Breast epithelium (tissue), 4 donors: ENCODE measurements around the gene MACROD2. TPM values are rescaled to one million over a fixed set of nuclear protein-coding genes. Genes with fewer than 3 reads are reported as not detected.

Experiments
- DNase-seq, 2 donors: peaks; one replicate each; pipeline ENCODE4 v3.0.0-alpha.2; 2019; ENCODE audit warnings: low spot score in 2 of 2
- H3K27ac ChIP-seq, 2 donors: fragments of 200-600 bp; sonication (generic) in 1 of 2; one replicate each; pipeline ENCODE4 v1.5.1; 2016 to 2019; ENCODE audit warnings: mild to moderate bottlenecking in 1 of 2
- H3K27me3 ChIP-seq, 2 donors: fragments of 200-600 bp; sonication (generic) in 1 of 2; one replicate each; pipeline versions ENCODE4 v1.5.1 to v1.6.0; 2017 to 2019; ENCODE audit warnings: control low read depth in 1 of 2, mild to moderate bottlenecking in 1 of 2
- H3K36me3 ChIP-seq: fragments of 200-600 bp; one replicate; pipeline ENCODE4 v1.5.1; 2019
- H3K4me1 ChIP-seq, 2 donors: fragments of 200-600 bp; sonication (generic); one replicate each; pipeline ENCODE4 v1.5.1; 2016 to 2019; ENCODE audit warnings: control low read depth in 1 of 2
- H3K4me3 ChIP-seq, 3 donors: fragments of 200-600 bp; sonication (generic); 1 replicate in 2 of 3; 2 replicates in 1 of 3; pipeline ENCODE4 v1.5.1; 2016 to 2019; ENCODE audit warnings: mild to moderate bottlenecking in 3 of 3, moderate library complexity in 2 of 3
- H3K9me3 ChIP-seq, 2 donors: fragments of 200-600 bp; sonication (generic) in 1 of 2; one replicate each; pipeline ENCODE4 v1.5.1; 2016 to 2019; ENCODE audit warnings: control low read depth in 1 of 2
- CTCF ChIP-seq, 3 donors: fragments of 450-650 bp; IDR thresholded peaks; one replicate each; pipeline ENCODE4 v1.5.1; 2016 to 2017; ENCODE audit warnings: antibody characterized with exemption in 3 of 3, mild to moderate bottlenecking in 3 of 3, moderate library complexity in 3 of 3
- POLR2A ChIP-seq: fragments of 450-650 bp; IDR thresholded peaks from one replicate; pipeline ENCODE4 v1.6.1; 2016; ENCODE audit warnings: antibody characterized with exemption, mild to moderate bottlenecking, moderate library complexity
- POLR2AphosphoS5 ChIP-seq, 3 donors: sonication (generic); formaldehyde crosslinking; IDR thresholded peaks; one replicate each; pipeline ENCODE4 v1.6.1; 2017; ENCODE audit warnings: antibody characterized with exemption in 3 of 3
- intact Hi-C: fragments of 100-400 bp; cut with DNase I; formaldehyde crosslinking; loops from one replicate; pipeline ENCODE4 v1.15.1; 2023; ENCODE audit warnings: low total_unique reads
- total RNA-seq, 3 donors: library from RNA; depleted of rRNA; stranded (reverse); fragments of >200 nt; gene quantifications; one replicate each; pipeline ENCODE4 v1.1.0, GENCODE V29; 2016

The MACROD2 gene
- total RNA-seq, 3 donors from 2014 or later, result 6.7 to 26.8 (median 8.8) TPM

DNA sequence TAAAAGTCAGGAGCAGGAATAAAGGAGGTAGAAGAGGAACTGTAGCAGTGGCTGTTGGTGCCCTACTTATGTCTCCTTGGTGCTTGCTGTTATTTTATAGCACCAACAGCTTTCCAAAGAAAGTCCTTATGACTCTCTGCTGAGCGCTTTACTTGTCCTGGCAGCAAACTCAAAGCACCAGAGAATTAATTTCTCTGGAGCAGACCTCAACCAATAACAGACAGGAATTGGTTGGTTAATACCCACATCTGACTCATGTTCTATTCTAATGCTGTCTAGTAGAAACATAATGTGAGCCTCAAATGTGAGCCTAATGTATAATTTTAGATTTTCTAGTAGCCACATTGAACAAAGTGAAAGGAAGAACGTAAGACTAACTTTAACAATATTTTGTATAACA lies 1892.1 kb downstream of the MACROD2 start:
- intact Hi-C loops, result no loop called here
- TF ChIP-seq POLR2A, result no peak
- H3K9me3 ChIP-seq, result no peaks in the 10 kb centered on the region

GRCh38 chr20:15889061-15889460 lies 1893.7 kb downstream of the MACROD2 start:
- no peaks in the 10 kb centered on the region for H3K27me3 ChIP-seq
- H3K4me1 ChIP-seq, result no peaks in the 10 kb centered on the region
- H3K9me3 ChIP-seq, result no peaks in the 10 kb centered on the region
- intact Hi-C loops, result no loop called here
- no peak for DNase-seq
- no peak overlapping the region for H3K27ac ChIP-seq
- TF ChIP-seq CTCF (IDR thresholded peaks at IDR 0.05) (no peak), POLR2AphosphoS5 (IDR thresholded peaks at IDR 0.05) (no peak), POLR2A (no peak)
- H3K4me3 ChIP-seq, result no peak overlapping the region
- H3K36me3 ChIP-seq, result no peaks in the 10 kb centered on the region

More for the DNA sequence above, 1892.1 kb downstream of the MACROD2 start:
- H3K27me3 ChIP-seq, result no peaks in the 10 kb centered on the region
- DNase-seq, result no peak
- H3K36me3 ChIP-seq, result no peaks in the 10 kb centered on the region
- H3K27ac ChIP-seq, result no peak overlapping the region
- H3K4me1 ChIP-seq, result no peaks in the 10 kb centered on the region
- H3K4me3 ChIP-seq, result no peak overlapping the region

- H3K27me3 ChIP-seq, result no peaks in the 10 kb centered on the region
- H3K4me3 ChIP-seq, result no peak overlapping the region
- intact Hi-C loops, result no loop called here
- TF ChIP-seq POLR2AphosphoS5 (IDR thresholded peaks at IDR 0.05), result no peak
- DNase-seq, result no peak
- H3K36me3 ChIP-seq, result no peaks in the 10 kb centered on the region
- H3K27ac ChIP-seq, result no peak overlapping the region
- no peaks in the 10 kb centered on the region for H3K9me3 ChIP-seq
- no peaks in the 10 kb centered on the region for H3K4me1 ChIP-seq
Observed at GRCh38 chr20:15889514-15890256, 1894.4 kb downstream of the MACROD2 start.

DNA sequence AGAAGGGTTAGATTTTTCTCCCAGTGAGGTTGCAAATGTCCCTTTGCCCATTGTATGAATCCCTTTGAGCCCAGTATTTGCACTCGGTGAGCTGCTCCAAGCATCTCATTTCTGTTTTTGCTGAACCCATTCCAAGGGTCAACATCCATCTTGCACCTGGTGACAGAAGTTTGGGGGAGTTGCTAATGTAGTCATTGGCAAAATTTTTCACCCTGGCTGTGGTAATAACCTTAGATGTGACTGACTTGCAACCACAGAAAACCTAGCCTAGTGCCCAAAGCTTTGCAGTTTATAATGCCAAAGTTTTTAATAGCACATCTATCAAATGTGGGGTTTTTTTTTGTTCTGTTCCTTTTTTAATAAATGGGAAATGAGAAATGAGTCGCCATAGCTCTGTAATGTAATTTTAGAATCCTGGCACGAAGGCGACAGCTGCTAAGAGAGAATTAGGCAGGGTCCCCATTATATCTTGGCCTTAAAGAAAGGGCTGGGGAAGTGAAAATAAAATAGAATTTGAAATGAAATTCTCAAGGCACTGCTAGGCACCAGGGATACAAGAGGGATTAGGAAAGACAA lies 1895.2 kb downstream of the MACROD2 start:
- Histone ChIP-seq H3K4me3 (no peak overlapping the region), H3K4me1 (no peaks in the 10 kb centered on the region), H3K36me3 (no peaks in the 10 kb centered on the region), H3K27ac (no peak overlapping the region), H3K27me3 (no peaks in the 10 kb centered on the region), H3K9me3 (no peaks in the 10 kb centered on the region)
- intact Hi-C loops, result no loop called here
- DNase-seq, result no peak
- TF ChIP-seq POLR2A (no peak), POLR2AphosphoS5 (IDR thresholded peaks at IDR 0.05) (no peak), CTCF (IDR thresholded peaks at IDR 0.05) (no peak)

DNA sequence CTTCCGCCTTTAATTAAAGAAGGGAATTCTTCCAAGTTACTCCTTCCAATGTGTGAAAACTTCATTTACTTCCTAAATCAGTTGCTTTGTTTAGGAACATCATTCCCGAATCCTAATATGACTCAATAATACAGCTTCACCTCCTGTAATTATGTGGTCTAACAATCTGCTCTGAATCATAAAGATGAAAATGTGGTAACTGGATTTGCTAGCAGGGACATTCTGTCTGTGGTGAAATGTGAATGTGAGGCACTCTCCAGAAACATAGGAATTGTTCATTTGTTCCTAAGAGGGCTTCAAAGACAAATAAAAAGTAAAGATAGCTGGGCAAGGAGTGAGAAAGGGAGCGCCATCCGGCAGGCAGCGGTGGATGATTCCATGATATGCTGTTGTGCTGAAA lies 1899.8 kb downstream of the MACROD2 start:
- Histone ChIP-seq H3K27me3 (no peaks in the 10 kb centered on the region), H3K4me3 (no peak overlapping the region)
- TF ChIP-seq CTCF (IDR thresholded peaks at IDR 0.05) (no peak), POLR2A (no peak), POLR2AphosphoS5 (IDR thresholded peaks at IDR 0.05) (no peak)

DNA sequence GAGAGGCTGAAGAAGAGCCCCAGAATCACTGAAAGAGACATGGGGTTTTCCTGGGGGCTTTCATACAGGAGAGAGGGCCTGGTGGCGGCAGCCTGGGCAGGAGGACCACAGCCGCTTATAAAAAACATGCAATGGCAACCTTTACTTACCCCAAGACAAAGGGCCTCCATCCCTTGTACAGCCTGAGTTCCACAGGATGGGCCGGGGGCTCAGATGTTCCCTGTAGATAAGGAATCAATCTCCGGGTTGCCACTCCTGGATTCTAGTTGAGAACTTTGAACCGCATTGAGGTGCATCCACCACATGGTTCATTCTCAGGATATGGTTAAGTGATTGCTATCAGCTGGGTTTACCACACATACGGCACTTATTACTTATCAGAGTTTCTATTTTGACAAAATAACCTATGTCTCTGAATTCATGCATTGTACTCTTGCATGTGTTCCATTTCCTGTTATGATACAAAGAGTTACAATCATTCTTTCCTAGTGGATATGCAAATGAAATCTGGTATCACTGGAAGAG lies 1900.3 kb downstream of the MACROD2 start:
- intact Hi-C loops, result no loop called here
- TF ChIP-seq CTCF (IDR thresholded peaks at IDR 0.05) (no peak), POLR2A (no peak), POLR2AphosphoS5 (IDR thresholded peaks at IDR 0.05) (no peak)
- Histone ChIP-seq H3K36me3 (no peaks in the 10 kb centered on the region), H3K4me1 (no peaks in the 10 kb centered on the region), H3K9me3 (no peaks in the 10 kb centered on the region), H3K27me3 (no peaks in the 10 kb centered on the region), H3K27ac (no peak overlapping the region), H3K4me3 (no peak overlapping the region)
- DNase-seq, result no peak

More for the DNA sequence above, 1899.8 kb downstream of the MACROD2 start:
- no peak for DNase-seq
- intact Hi-C loops, result no loop called here
- Histone ChIP-seq H3K9me3 (no peaks in the 10 kb centered on the region), H3K36me3 (no peaks in the 10 kb centered on the region), H3K27ac (no peak overlapping the region), H3K4me1 (no peaks in the 10 kb centered on the region)
